BJ (cell line): ENCODE data around the gene VPS16. TPM values are rescaled to one million over a fixed set of nuclear protein-coding genes. Genes with fewer than 3 reads are reported as not detected.
"Not testable (repeated sequence)": the region's sequence is repeated elsewhere in the genome, so short reads cannot be mapped to it uniquely, and the experiment has no call there.

Experiments used
- CTCF ChIA-PET: fragments of 350-600 bp; formaldehyde crosslinking; extraction: SDS; loops from one replicate; lab custom pipeline; 2021; ENCODE audit warnings: antibody characterized with exemption, inconsistent platforms; lab: Yijun Ruan, JAX
- POLR2A ChIA-PET: fragments of 300-600 bp; sonication (Branson Sonifier 250); formaldehyde crosslinking; extraction: SDS; loops from one replicate; lab custom pipeline; 2021; ENCODE audit warnings: antibody characterized with exemption; lab: Charles Lee
- DNase-seq: peaks from one replicate; pipeline ENCODE4 v3.0.0-alpha.2; 2011; ENCODE audit warnings: low read depth
- H3K27me3 ChIP-seq: 2 replicates; pipeline ENCODE4 v1.6.0; 2011; ENCODE audit warnings: low read length; ENCODE audit not compliant: control insufficient read depth, insufficient read depth
- H3K36me3 ChIP-seq: 2 replicates; pipeline ENCODE4 v1.5.1; 2011; ENCODE audit warnings: low read length; ENCODE audit not compliant: control insufficient read depth, insufficient read depth
- H3K4me3 ChIP-seq: 2 replicates; pipeline ENCODE4 v1.5.1; 2011; ENCODE audit warnings: low read depth, mild to moderate bottlenecking, control low read depth, low read length
- polyA plus RNA-seq: library from polyadenylated mRNA; depleted of rRNA; stranded (reverse); fragments of >200 nt; gene quantifications from 2 replicates; pipeline ENCODE4 v1.2.3, GENCODE V29; 2011
- TF ChIP-seq, protein P1 (sequence below): IDR thresholded peaks from 2 replicates; pipeline ENCODE4 v1.5.1; 2011; ENCODE audit warnings: low read depth, mild to moderate bottlenecking, control low read depth, inconsistent platforms, low read length, moderate library complexity; ENCODE audit not compliant: insufficient read depth

The VPS16 gene
- polyA plus RNA-seq, 1 experiment: 46.8 TPM

- no peaks in the 10 kb centered on the region for H3K36me3 ChIP-seq
- no peak overlapping the region for H3K4me3 ChIP-seq
- H3K27me3 ChIP-seq: no peaks in the 10 kb centered on the region
- ChIA-PET POLR2A (no interaction called here), CTCF (interaction anchor here (0.9 kb wide), 1 partner anchor 11 kb away, joined by 3 read pairs; no protein-coding TSS in a partner anchor)
- TF ChIP-seq, protein P1, sequence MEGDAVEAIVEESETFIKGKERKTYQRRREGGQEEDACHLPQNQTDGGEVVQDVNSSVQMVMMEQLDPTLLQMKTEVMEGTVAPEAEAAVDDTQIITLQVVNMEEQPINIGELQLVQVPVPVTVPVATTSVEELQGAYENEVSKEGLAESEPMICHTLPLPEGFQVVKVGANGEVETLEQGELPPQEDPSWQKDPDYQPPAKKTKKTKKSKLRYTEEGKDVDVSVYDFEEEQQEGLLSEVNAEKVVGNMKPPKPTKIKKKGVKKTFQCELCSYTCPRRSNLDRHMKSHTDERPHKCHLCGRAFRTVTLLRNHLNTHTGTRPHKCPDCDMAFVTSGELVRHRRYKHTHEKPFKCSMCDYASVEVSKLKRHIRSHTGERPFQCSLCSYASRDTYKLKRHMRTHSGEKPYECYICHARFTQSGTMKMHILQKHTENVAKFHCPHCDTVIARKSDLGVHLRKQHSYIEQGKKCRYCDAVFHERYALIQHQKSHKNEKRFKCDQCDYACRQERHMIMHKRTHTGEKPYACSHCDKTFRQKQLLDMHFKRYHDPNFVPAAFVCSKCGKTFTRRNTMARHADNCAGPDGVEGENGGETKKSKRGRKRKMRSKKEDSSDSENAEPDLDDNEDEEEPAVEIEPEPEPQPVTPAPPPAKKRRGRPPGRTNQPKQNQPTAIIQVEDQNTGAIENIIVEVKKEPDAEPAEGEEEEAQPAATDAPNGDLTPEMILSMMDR: no peak
- no peak for DNase-seq
These were observed 11.2 kb upstream of the VPS16 start for GRCh38 chr20:2829376-2829775.

DNA sequence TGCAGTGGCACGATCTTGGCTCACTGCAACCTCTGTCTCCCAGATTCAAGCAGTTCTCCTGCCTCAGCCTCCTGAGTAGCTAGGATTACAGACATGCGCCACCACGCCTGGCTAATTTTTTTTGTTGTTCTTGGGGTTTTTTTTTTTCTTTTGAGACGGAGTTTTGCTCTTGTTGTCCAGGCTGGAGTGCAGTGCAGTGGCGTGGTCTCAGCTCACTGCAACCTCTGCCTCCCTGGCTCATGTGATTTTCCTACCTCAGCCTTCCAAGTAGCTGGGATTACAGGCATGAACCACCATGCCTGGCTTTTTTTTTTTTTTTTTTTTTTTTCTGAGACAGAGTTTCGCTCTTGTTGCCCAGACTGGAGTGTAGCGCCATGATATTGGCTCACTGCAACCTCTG lies 9.3 kb upstream of the VPS16 start:
- H3K36me3 ChIP-seq, H3K27me3 ChIP-seq, H3K4me3 ChIP-seq, CTCF ChIA-PET, DNase-seq: not testable (repeated sequence)
- POLR2A ChIA-PET: interaction anchor here (1.4 kb wide), 1 partner anchor 9 kb away, joined by 3 read pairs; the partner anchor contains the start of genes PCED1A and VPS16

- POLR2A ChIA-PET: no interaction called here
- TF ChIP-seq, protein P1: no peak
These were observed 6.8 kb upstream of the VPS16 start for GRCh38 chr20:2833761-2834160.

GRCh38 chr20:2834401-2835110 lies 6.0 kb upstream of the VPS16 start:
- POLR2A ChIA-PET: no interaction called here
- H3K27me3 ChIP-seq: no peaks in the 10 kb centered on the region
- DNase-seq: no peak
- peaks cover 11% of the 10 kb centered on the region for H3K36me3 ChIP-seq
- CTCF ChIA-PET: interaction anchor here (1.1 to 1.9 kb wide), 2 partner anchors 79 to 81 kb away, joined by 4 to 6 read pairs; no protein-coding TSS in a partner anchor
- no peak overlapping the region for H3K4me3 ChIP-seq
- TF ChIP-seq, protein P1: no peak

More at GRCh38 chr20:2833761-2834160, 6.8 kb upstream of the VPS16 start:
- no peak for DNase-seq
- H3K27me3 ChIP-seq: no peaks in the 10 kb centered on the region
- CTCF ChIA-PET: interaction anchor here (1.1 to 1.9 kb wide), 2 partner anchors 78 to 81 kb away, joined by 4 to 6 read pairs; no protein-coding TSS in a partner anchor
- peaks cover 11% of the 10 kb centered on the region for H3K36me3 ChIP-seq
- H3K4me3 ChIP-seq: no peak overlapping the region

- Histone ChIP-seq H3K36me3 (peaks cover 11% of the 10 kb centered on the region), H3K27me3 (no peaks in the 10 kb centered on the region), H3K4me3 (no peak overlapping the region)
- no peak for DNase-seq
- TF ChIP-seq, protein P1: no peak
- CTCF ChIA-PET: interaction anchor here (0.7 to 0.9 kb wide), 3 partner anchors 9 to 165 kb away, joined by 3 to 5 read pairs (median 4); no protein-coding TSS in a partner anchor
- POLR2A ChIA-PET: no interaction called here
These were observed 5.2 kb upstream of the VPS16 start for GRCh38 chr20:2835331-2835796.
